ENCODE results near the gene LRRC37B. TPM values are rescaled to one million over a fixed set of nuclear protein-coding genes. Genes with fewer than 3 reads are reported as not detected.
"Not testable (repeated sequence)": the region's sequence is repeated elsewhere in the genome, so short reads cannot be mapped to it uniquely, and the experiment has no call there.

The LRRC37B gene
- total RNA-seq, 1 experiment from 2014 or later, result 11.8 TPM

DNA sequence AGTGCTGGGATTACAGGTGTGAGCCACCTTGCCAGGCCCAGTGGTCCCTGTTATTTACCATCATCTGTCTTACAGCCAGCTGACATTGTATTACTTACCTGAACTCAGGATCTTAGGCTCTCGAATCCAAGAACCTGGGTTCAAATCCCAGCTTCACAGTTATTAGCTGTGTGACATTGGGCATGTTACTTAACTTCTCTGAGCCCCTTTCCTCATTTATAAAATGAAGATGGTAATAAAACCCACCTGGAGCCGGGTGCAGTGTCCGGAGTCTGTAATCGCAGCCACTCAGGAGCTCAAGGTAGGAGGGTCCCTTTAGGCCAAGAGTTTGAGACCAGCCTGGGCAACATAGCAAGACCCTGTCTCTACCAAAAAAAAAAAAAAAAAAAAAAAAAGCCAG, 79.7 kb downstream of the LRRC37B start:
- H3K9me3 Mint-ChIP-seq (ENCODE audit: unreplicated experiment); intact Hi-C loops (cut with micrococcal nuclease); H3K27ac Mint-ChIP-seq (ENCODE audit: low read depth, unreplicated experiment); BruUV-seq (replicated peaks); DNase-seq (ENCODE audit: unreplicated experiment); CTCF ChIA-PET; H3K4me1 Mint-ChIP-seq (ENCODE audit: insufficient read depth, unreplicated experiment); POLR2A ChIA-PET; H3K36me3 Mint-ChIP-seq (ENCODE audit: insufficient read depth, unreplicated experiment); H3K27me3 Mint-ChIP-seq (ENCODE audit: insufficient read depth, unreplicated experiment); H3K4me3 Mint-ChIP-seq (ENCODE audit: unreplicated experiment): not testable (repeated sequence)

DNA sequence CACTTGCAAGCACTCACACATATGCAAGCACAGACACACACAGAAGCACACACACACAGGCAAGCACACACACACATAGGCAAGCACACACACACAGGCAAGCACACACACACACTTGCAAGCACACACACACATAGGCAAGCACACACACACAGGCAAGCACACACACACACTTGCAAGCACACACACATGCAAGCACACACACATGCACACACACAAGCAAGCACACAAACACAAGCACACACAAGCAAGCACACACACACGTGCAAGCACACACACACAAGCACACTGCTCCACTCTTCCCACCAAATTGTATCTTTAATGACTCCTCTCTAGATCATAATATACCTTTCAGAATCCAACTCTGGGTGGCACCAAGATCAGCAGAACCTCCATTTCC, 84.9 kb downstream of the LRRC37B start:
- intact Hi-C loops (cut with micrococcal nuclease); H3K4me1 Mint-ChIP-seq (ENCODE audit: insufficient read depth, unreplicated experiment); H3K9me3 Mint-ChIP-seq (ENCODE audit: unreplicated experiment); POLR2A ChIA-PET; H3K27ac Mint-ChIP-seq (ENCODE audit: low read depth, unreplicated experiment); H3K4me3 Mint-ChIP-seq (ENCODE audit: unreplicated experiment); BruUV-seq (replicated peaks); CTCF ChIA-PET; DNase-seq (ENCODE audit: unreplicated experiment); H3K36me3 Mint-ChIP-seq (ENCODE audit: insufficient read depth, unreplicated experiment): not testable (repeated sequence)
- peaks cover 11% of the 10 kb centered on the region for H3K27me3 Mint-ChIP-seq (ENCODE audit: insufficient read depth, unreplicated experiment)

DNA sequence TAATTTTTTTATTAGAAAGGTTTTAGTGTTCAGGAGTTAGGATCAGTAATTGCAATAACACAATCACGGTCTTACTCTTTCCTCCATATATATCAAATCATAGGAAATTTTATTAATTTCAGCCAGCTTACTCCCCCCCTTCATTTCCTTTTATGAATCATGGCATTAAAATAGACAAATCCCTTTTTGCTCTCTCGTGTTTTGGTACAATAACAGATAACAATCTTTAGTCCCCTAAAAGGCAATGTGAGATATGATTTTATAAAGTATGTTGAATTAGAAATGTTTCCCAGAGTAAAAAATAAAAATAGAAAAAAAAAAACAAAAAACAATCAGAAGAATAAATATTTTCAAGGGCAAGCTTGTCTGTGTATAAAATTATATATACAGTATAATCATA, 92.5 kb downstream of the LRRC37B start:
- ChIA-PET CTCF (no interaction called here), POLR2A (no interaction called here)
- H3K36me3 Mint-ChIP-seq (ENCODE audit: insufficient read depth, unreplicated experiment), result no peaks in the 10 kb centered on the region
- DNase-seq (ENCODE audit: unreplicated experiment), result no peak
- no TSS peak for BruUV-seq (replicated peaks)
- H3K4me3 Mint-ChIP-seq (ENCODE audit: unreplicated experiment), result no peak overlapping the region
- H3K9me3 Mint-ChIP-seq (ENCODE audit: unreplicated experiment), result no peaks in the 10 kb centered on the region
- intact Hi-C loops (cut with micrococcal nuclease), result no loop called here
- no peaks in the 10 kb centered on the region for H3K4me1 Mint-ChIP-seq (ENCODE audit: insufficient read depth, unreplicated experiment)
- H3K27me3 Mint-ChIP-seq (ENCODE audit: insufficient read depth, unreplicated experiment), result no peaks in the 10 kb centered on the region
- TF ChIP-seq, protein P1, sequence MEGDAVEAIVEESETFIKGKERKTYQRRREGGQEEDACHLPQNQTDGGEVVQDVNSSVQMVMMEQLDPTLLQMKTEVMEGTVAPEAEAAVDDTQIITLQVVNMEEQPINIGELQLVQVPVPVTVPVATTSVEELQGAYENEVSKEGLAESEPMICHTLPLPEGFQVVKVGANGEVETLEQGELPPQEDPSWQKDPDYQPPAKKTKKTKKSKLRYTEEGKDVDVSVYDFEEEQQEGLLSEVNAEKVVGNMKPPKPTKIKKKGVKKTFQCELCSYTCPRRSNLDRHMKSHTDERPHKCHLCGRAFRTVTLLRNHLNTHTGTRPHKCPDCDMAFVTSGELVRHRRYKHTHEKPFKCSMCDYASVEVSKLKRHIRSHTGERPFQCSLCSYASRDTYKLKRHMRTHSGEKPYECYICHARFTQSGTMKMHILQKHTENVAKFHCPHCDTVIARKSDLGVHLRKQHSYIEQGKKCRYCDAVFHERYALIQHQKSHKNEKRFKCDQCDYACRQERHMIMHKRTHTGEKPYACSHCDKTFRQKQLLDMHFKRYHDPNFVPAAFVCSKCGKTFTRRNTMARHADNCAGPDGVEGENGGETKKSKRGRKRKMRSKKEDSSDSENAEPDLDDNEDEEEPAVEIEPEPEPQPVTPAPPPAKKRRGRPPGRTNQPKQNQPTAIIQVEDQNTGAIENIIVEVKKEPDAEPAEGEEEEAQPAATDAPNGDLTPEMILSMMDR (IDR thresholded peaks at IDR 0.05; ENCODE audit: unreplicated experiment), result no peak
- no peak overlapping the region for H3K27ac Mint-ChIP-seq (ENCODE audit: low read depth, unreplicated experiment)

GRCh38 chr17:32100323-32100722, 93.1 kb downstream of the LRRC37B start:
- H3K4me3 Mint-ChIP-seq (ENCODE audit: unreplicated experiment); CTCF ChIA-PET; intact Hi-C loops (cut with micrococcal nuclease); H3K9me3 Mint-ChIP-seq (ENCODE audit: unreplicated experiment); DNase-seq (ENCODE audit: unreplicated experiment); H3K27ac Mint-ChIP-seq (ENCODE audit: low read depth, unreplicated experiment); POLR2A ChIA-PET; H3K36me3 Mint-ChIP-seq (ENCODE audit: insufficient read depth, unreplicated experiment); H3K4me1 Mint-ChIP-seq (ENCODE audit: insufficient read depth, unreplicated experiment); H3K27me3 Mint-ChIP-seq (ENCODE audit: insufficient read depth, unreplicated experiment); BruUV-seq (replicated peaks): not testable (repeated sequence)

- no peak overlapping the region for H3K4me3 Mint-ChIP-seq (ENCODE audit: unreplicated experiment)
- ChIA-PET CTCF (no interaction called here), POLR2A (no interaction called here)
- no peak overlapping the region for H3K27ac Mint-ChIP-seq (ENCODE audit: low read depth, unreplicated experiment)
- no peaks in the 10 kb centered on the region for H3K9me3 Mint-ChIP-seq (ENCODE audit: unreplicated experiment)
- BruUV-seq (replicated peaks), result no TSS peak
- no peaks in the 10 kb centered on the region for H3K27me3 Mint-ChIP-seq (ENCODE audit: insufficient read depth, unreplicated experiment)
- H3K4me1 Mint-ChIP-seq (ENCODE audit: insufficient read depth, unreplicated experiment), result no peaks in the 10 kb centered on the region
- H3K36me3 Mint-ChIP-seq (ENCODE audit: insufficient read depth, unreplicated experiment), result no peaks in the 10 kb centered on the region
- TF ChIP-seq, protein P1 (IDR thresholded peaks at IDR 0.05; ENCODE audit: unreplicated experiment), result no peak
- intact Hi-C loops (cut with micrococcal nuclease), result no loop called here
- no peak for DNase-seq (ENCODE audit: unreplicated experiment)
These were observed 93.9 kb downstream of the LRRC37B start for GRCh38 chr17:32100971-32101631.
